PC-9 (cell line): ENCODE data around the gene ATAD3B. TPM values are rescaled to one million over a fixed set of nuclear protein-coding genes. Genes with fewer than 3 reads are reported as not detected.

Experiments
- BruUV-seq: library from RNA; stranded (reverse); fragments of 400-500 nt; replicated peaks from 2 replicates; lab custom pipeline; 2021; lab: Mats Ljungman, UMichigan
- CTCF ChIA-PET: fragments of 300-600 bp; sonication (Branson Sonifier 250); formaldehyde crosslinking; loops from one replicate; lab custom pipeline; 2022; ENCODE audit warnings: antibody characterized with exemption; lab: Charles Lee
- POLR2A ChIA-PET: fragments of 300-600 bp; sonication (Branson Sonifier 250); formaldehyde crosslinking; loops from one replicate; lab custom pipeline; 2022; ENCODE audit warnings: antibody characterized with exemption; ENCODE audit not compliant: unreplicated experiment; lab: Charles Lee
- DNase-seq, 2 experiments: peaks; one replicate each; pipeline versions ENCODE4 v3.0.0 to v3.0.0-alpha.2; 2015 to 2022; ENCODE audit warnings: mixed read lengths in 1 of 2
- H2AFZ ChIP-seq: fragments of 200-600 bp; sonication (generic); 2 replicates; pipeline ENCODE4 v1.8.1; 2017; ENCODE audit warnings: antibody characterized with exemption
- H3F3A ChIP-seq: fragments of 200-600 bp; sonication (generic); 2 replicates; pipeline ENCODE4 v1.8.1; 2017; ENCODE audit warnings: antibody characterized with exemption, mild to moderate bottlenecking, low read depth; ENCODE audit not compliant: insufficient read depth
- H3K27ac ChIP-seq: fragments of 200-600 bp; sonication (generic); 2 replicates; pipeline ENCODE4 v1.6.1; 2016; ENCODE audit warnings: mixed run types
- H3K27me3 ChIP-seq: fragments of 200-600 bp; sonication (generic); 2 replicates; pipeline ENCODE4 v1.6.1; 2016; ENCODE audit warnings: low read depth, mixed run types; ENCODE audit not compliant: insufficient read depth
- H3K36me3 ChIP-seq: fragments of 200-600 bp; sonication (generic); 2 replicates; pipeline ENCODE4 v1.6.1; 2016; ENCODE audit warnings: low read depth, mixed run types
- H3K4me1 ChIP-seq: fragments of 200-600 bp; sonication (generic); replicated peaks from 2 replicates; pipeline ENCODE4 v1.6.1; 2016; ENCODE audit warnings: mixed run types; ENCODE audit not compliant: insufficient read depth
- H3K4me2 ChIP-seq: fragments of 200-600 bp; sonication (generic); 2 replicates; pipeline ENCODE4 v1.6.1; 2017; ENCODE audit warnings: mixed run types
- H3K4me3 ChIP-seq: fragments of 200-600 bp; sonication (generic); 2 replicates; pipeline ENCODE4 v1.6.1; 2016; ENCODE audit warnings: mixed run types
- H3K79me2 ChIP-seq: fragments of 200-600 bp; sonication (generic); 2 replicates; pipeline ENCODE4 v1.6.1; 2017; ENCODE audit warnings: low read depth, mixed run types
- H3K9me2 ChIP-seq: fragments of 200-600 bp; sonication (generic); 2 replicates; pipeline ENCODE4 v1.8.1; 2017; ENCODE audit warnings: mild to moderate bottlenecking; ENCODE audit not compliant: insufficient read depth
- H3K9me3 ChIP-seq: fragments of 200-600 bp; sonication (generic); 2 replicates; pipeline ENCODE4 v1.8.1; 2016; ENCODE audit warnings: low read depth; ENCODE audit not compliant: insufficient read depth
- H4K20me1 ChIP-seq: fragments of 200-600 bp; sonication (generic); 2 replicates; pipeline ENCODE4 v1.8.1; 2017; ENCODE audit not compliant: insufficient read depth
- EZH2 ChIP-seq: fragments of 200-600 bp; sonication (generic); IDR thresholded peaks from 2 replicates; pipeline ENCODE4 v1.8.0; 2017; ENCODE audit warnings: antibody characterized with exemption, low read depth
- intact Hi-C: fragments of 100-400 bp; cut with micrococcal nuclease; formaldehyde crosslinking; loops from one replicate; pipeline ENCODE4 v1.10.0; 2022; ENCODE audit not compliant: unreplicated experiment
- total RNA-seq: library from RNA; stranded (reverse); gene quantifications from 2 replicates; pipeline ENCODE4 v1.2.3, GENCODE V29; 2021
- TF ChIP-seq, protein P1 (sequence below): fragments of 200-600 bp; sonication (generic); conservative IDR thresholded peaks from 2 replicates; pipeline ENCODE4 v1.6.1; 2017; ENCODE audit warnings: mixed run types, antibody characterized with exemption, mild to moderate bottlenecking, moderate library complexity

ATAD3B gene
- total RNA-seq, 1 experiment from 2014 or later = 32.8 TPM

DNA sequence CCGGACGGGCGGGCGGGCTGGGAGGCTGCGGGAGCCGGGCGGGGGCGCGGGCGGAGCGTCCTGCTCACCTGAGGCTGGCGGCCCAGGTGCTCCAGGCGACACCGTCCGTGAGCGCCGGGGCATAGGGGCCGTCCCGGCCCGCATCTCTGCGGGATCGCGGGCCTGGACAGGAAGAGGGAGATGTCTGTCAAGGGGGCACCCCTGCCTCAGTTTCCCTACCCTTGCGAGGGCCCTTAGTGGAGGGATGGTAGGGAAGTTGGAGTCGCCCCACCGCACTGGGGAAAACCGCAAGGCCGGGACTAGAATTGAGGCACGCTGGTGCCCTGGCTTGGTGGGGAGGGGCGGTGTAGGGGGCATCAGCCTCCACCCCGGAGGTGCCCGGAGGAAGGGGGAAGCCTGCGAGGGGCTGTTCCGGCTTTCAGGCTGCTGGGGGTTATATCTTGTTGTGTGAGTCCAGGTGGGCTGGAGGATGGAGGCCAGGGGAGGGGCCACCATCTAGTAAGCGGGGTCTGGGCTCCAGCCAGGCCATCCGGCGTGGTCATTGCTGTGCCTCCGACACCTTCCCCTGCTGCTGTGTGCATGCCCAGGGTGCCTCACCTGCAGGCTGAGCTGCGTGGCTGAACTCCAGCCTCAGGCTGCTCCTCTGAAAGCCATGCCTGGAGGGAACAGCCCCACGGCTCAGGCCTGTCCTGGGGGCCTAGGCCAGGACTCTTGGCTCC, 35.5 kb upstream of the ATAD3B start:
- CTCF ChIA-PET = no interaction called here

DNA sequence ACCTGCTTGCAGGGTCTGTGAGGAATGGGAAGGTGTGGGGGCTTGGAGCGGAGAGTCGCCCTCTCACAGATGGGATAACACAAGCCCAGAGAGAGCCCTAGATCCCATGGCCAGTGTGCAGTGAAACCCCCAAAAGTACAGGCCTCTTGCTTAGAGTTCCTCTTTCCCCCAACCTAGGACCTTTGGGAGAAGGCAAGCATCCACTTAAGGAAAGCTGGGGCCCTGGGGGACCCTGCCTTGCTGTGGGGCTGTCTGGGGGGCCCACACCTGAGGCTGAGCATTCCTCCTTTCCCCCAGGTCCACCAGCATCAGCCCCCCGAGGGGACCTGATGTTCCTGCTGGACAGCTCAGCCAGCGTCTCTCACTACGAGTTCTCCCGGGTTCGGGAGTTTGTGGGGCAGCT, 34.9 kb upstream of the ATAD3B start:
- Histone ChIP-seq H3K36me3 (no peaks in the 10 kb centered on the region), H4K20me1 (no peaks in the 10 kb centered on the region), H3K79me2 (peaks cover 5% of the 10 kb centered on the region; the same call in 1 of the 2 replicates), H3K9me3 (no peaks in the 10 kb centered on the region), H3K27me3 (no peaks in the 10 kb centered on the region), H3F3A (peaks cover 22% of the 10 kb centered on the region; the same call in 1 of the 2 replicates), H2AFZ (no peak overlapping the region), H3K4me2 (peak overlapping the region; percentile 85), H3K4me1 (peaks cover 44% of the 10 kb centered on the region), H3K9me2 (no peaks in the 10 kb centered on the region), H3K4me3 (peak overlapping the region; percentile 69; the same call in 1 of the 2 replicates), H3K27ac (no peak overlapping the region)
- ChIA-PET POLR2A (no interaction called here), CTCF (no interaction called here)
- DNase-seq = no peak
- intact Hi-C loops = loop anchor here (10.0 kb wide), 1 partner anchor 92 kb away; the partner anchor contains the start of gene DVL1
- BruUV-seq = no TSS peak
- TF ChIP-seq EZH2 = no peak
- TF ChIP-seq, protein P1, sequence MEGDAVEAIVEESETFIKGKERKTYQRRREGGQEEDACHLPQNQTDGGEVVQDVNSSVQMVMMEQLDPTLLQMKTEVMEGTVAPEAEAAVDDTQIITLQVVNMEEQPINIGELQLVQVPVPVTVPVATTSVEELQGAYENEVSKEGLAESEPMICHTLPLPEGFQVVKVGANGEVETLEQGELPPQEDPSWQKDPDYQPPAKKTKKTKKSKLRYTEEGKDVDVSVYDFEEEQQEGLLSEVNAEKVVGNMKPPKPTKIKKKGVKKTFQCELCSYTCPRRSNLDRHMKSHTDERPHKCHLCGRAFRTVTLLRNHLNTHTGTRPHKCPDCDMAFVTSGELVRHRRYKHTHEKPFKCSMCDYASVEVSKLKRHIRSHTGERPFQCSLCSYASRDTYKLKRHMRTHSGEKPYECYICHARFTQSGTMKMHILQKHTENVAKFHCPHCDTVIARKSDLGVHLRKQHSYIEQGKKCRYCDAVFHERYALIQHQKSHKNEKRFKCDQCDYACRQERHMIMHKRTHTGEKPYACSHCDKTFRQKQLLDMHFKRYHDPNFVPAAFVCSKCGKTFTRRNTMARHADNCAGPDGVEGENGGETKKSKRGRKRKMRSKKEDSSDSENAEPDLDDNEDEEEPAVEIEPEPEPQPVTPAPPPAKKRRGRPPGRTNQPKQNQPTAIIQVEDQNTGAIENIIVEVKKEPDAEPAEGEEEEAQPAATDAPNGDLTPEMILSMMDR = no peak

More for the DNA sequence above, 35.5 kb upstream of the ATAD3B start:
- no peak for DNase-seq
- intact Hi-C loops = loop anchor here (10.0 kb wide), 1 partner anchor 91 kb away; the partner anchor contains the start of gene DVL1
- Histone ChIP-seq H3K79me2 (peaks cover 5% of the 10 kb centered on the region; the same call in 1 of the 2 replicates), H3K36me3 (no peaks in the 10 kb centered on the region), H3K4me3 (peak overlapping the region; percentile 69), H3K9me3 (no peaks in the 10 kb centered on the region), H3K27me3 (no peaks in the 10 kb centered on the region), H3K4me1 (peaks cover 49% of the 10 kb centered on the region), H3K27ac (no peak overlapping the region), H3K9me2 (no peaks in the 10 kb centered on the region), H3F3A (peaks cover 25% of the 10 kb centered on the region; the same call in 1 of the 2 replicates), H2AFZ (no peak overlapping the region), H3K4me2 (peak overlapping the region; percentile 85), H4K20me1 (no peaks in the 10 kb centered on the region)
- no TSS peak for BruUV-seq
- TF ChIP-seq EZH2 = no peak
- TF ChIP-seq, protein P1 = no peak
- POLR2A ChIA-PET = interaction anchor here (0.6 kb wide), 1 partner anchor 16 kb away, joined by 4 read pairs; no protein-coding TSS in a partner anchor

DNA sequence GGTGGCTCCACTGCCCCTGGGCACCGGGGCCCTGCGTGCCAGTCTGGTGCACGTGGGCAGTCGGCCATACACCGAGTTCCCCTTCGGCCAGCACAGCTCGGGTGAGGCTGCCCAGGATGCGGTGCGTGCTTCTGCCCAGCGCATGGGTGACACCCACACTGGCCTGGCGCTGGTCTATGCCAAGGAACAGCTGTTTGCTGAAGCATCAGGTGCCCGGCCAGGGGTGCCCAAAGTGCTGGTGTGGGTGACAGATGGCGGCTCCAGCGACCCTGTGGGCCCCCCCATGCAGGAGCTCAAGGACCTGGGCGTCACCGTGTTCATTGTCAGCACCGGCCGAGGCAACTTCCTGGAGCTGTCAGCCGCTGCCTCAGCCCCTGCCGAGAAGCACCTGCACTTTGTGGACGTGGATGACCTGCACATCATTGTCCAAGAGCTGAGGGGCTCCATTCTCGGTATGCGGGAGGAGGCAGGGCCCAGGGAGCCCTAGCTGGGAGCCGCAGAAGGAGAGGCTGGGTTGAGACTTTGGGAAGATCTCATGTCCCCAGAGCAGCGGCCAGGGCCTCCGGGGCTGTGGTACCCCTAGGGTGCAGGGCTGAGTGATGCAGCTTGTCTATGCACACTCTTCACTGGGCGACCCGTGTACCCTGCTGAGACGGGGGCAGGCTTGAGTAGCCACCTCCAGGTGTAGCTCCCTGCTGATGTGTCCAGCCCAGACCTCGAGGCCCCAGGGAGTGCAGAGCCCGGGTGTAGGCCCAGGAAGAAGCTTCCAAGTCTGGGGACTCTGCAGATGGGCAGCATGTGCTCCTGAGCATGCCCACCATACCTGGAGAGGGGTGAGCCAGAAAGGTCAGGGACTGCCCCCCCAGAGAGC, 34.3 kb upstream of the ATAD3B start:
- no peaks in the 10 kb centered on the region for H3K9me3 ChIP-seq
- no peak for DNase-seq
- H3K27me3 ChIP-seq = no peaks in the 10 kb centered on the region
- H3K4me3 ChIP-seq = no peak overlapping the region
- no TSS peak for BruUV-seq
- peaks cover 5% of the 10 kb centered on the region; the same call in 1 of the 2 replicates for H3K79me2 ChIP-seq
- ChIA-PET CTCF (no interaction called here), POLR2A (interaction anchor here (0.6 kb wide), 1 partner anchor 77 kb away, joined by 4 read pairs; no protein-coding TSS in a partner anchor)
- H3K36me3 ChIP-seq = no peaks in the 10 kb centered on the region
- no peak overlapping the region for H2AFZ ChIP-seq
- intact Hi-C loops = loop anchor here (10.0 kb wide), 1 partner anchor 92 kb away; the partner anchor contains the start of gene DVL1
- H3K4me2 ChIP-seq = peak overlapping the region; percentile 85; the same call in 1 of the 2 replicates
- H4K20me1 ChIP-seq = no peaks in the 10 kb centered on the region
- TF ChIP-seq EZH2 = no peak
- TF ChIP-seq, protein P1 = no peak
- no peaks in the 10 kb centered on the region for H3K9me2 ChIP-seq
- peaks cover 37% of the 10 kb centered on the region for H3K4me1 ChIP-seq
- no peak overlapping the region for H3K27ac ChIP-seq
- peaks cover 15% of the 10 kb centered on the region; the same call in 1 of the 2 replicates for H3F3A ChIP-seq
